Thymus (tissue), 11 donors: ENCODE measurements around the gene MAD1L1. TPM values are rescaled to one million over a fixed set of nuclear protein-coding genes. Genes with fewer than 3 reads are reported as not detected.

Source experiments
- DNase-seq, 9 donors: peaks; one replicate each; pipeline ENCODE4 v3.0.0-alpha.2; 2013; ENCODE audit warnings: low spot score in 9 of 9, low read depth in 6 of 9, missing footprints in 1 of 9
- H3K27ac ChIP-seq, 2 donors: one replicate each; pipeline ENCODE4 v1.5.1; 2013; ENCODE audit warnings: control low read depth in 1 of 2, low read depth in 1 of 2, low read length in 1 of 2, mild to moderate bottlenecking in 1 of 2, moderate library complexity in 1 of 2
- H3K27me3 ChIP-seq, 2 donors: one replicate each; pipeline ENCODE4 v1.5.1; 2013; ENCODE audit warnings: low read length in 1 of 2; ENCODE audit not compliant: control insufficient read depth in 2 of 2, insufficient read depth in 1 of 2
- H3K36me3 ChIP-seq, 2 donors: one replicate each; pipeline ENCODE4 v1.5.1; 2013; ENCODE audit warnings: low read length in 1 of 2, mild to moderate bottlenecking in 1 of 2, moderate library complexity in 1 of 2; ENCODE audit not compliant: control insufficient read depth in 2 of 2, insufficient read depth in 2 of 2
- H3K4me1 ChIP-seq, 2 donors: one replicate each; pipeline ENCODE4 v1.5.1; 2013; ENCODE audit warnings: low read length in 2 of 2; ENCODE audit not compliant: control insufficient read depth in 2 of 2, insufficient read depth in 2 of 2
- H3K4me3 ChIP-seq, 2 donors: one replicate each; pipeline ENCODE4 v1.5.1; 2013; ENCODE audit warnings: low read length in 2 of 2, control low read depth in 1 of 2, mild to moderate bottlenecking in 1 of 2
- H3K9me3 ChIP-seq, 2 donors: one replicate each; pipeline ENCODE4 v1.5.1; 2013; ENCODE audit warnings: low read length in 1 of 2, mild to moderate bottlenecking in 1 of 2; ENCODE audit not compliant: control insufficient read depth in 2 of 2, insufficient read depth in 1 of 2
- WGBS: extraction: QIAGEN DNeasy Blood & Tissue Kit; methylation state at CpG from one replicate; pipeline ENCODE4 v1.1.7; 2013; 5-methylcytosine and 5-hydroxymethylcytosine counted together
- polyA plus RNA-seq: library from polyadenylated mRNA; stranded (reverse); fragments of 200-250 nt; gene quantifications from one replicate; pipeline ENCODE4 v1.2.3, GENCODE V29; 2013
- total RNA-seq: library from RNA; stranded (reverse); fragments of 120-200 nt; gene quantifications from one replicate; pipeline ENCODE4 v1.2.4, GENCODE V29; 2013
- donor health status: healthy.

Gene MAD1L1
- total and polyA plus RNA-seq, 2 donors: 93.3 to 103 TPM

DNA sequence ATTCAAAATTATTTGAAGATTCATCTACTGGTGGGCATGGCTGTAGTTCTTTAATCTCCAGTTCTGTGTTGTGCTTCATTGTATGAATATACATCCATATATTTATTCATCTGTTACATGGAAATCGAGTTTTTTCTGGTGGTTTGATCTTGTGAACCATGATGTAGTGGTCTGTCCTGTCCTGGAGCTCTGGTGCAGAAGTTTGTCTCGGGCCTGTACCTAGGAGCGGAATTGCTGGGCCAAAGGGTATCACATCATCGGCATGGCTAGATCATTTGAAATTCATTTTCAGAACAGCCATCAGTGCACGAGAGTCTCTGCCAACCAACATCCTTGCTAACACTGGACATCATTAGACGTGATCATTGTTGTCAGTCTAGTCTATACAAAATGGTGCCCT is 455.6 kb downstream of the MAD1L1 start:
- Histone ChIP-seq H3K9me3 (peaks cover 1 to 8% of the 10 kb centered on the region in 2 donors), H3K27me3 (no peaks in the 10 kb centered on the region), H3K36me3 (no peaks in the 10 kb centered on the region), H3K4me1 (no peaks in the 10 kb centered on the region), H3K4me3 (no peak overlapping the region), H3K27ac (no peak overlapping the region)
- 87% methylated on average over 6 of the region's 6 CpGs for WGBS
- no peak for DNase-seq

DNA sequence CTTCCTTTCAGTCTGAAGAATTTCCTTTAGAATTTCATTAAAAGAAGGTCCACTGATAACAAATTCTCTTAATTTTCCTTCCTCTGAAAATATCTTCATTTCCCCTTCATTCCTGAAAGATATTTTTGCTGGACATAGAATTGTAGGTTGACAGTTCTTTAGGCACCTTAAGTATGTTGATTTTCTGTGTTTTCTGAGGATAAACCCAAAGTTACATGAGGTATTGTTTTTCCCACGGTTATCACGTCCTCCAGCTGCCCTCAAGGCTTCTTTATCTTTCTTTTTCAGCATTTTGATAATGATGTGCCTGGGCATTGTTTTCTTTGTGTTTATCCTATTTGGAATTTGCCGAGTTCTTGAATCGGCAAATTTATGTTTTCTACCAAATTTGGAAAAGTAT is 457.4 kb downstream of the MAD1L1 start:
- Histone ChIP-seq H3K4me3 (no peak overlapping the region), H3K36me3 (no peaks in the 10 kb centered on the region), H3K27ac (no peak overlapping the region), H3K27me3 (no peaks in the 10 kb centered on the region), H3K9me3 (peaks cover 1 to 8% of the 10 kb centered on the region in 2 donors), H3K4me1 (no peaks in the 10 kb centered on the region)
- DNase-seq: no peak
- 86% methylated on average over 4 of the region's 4 CpGs for WGBS

DNA sequence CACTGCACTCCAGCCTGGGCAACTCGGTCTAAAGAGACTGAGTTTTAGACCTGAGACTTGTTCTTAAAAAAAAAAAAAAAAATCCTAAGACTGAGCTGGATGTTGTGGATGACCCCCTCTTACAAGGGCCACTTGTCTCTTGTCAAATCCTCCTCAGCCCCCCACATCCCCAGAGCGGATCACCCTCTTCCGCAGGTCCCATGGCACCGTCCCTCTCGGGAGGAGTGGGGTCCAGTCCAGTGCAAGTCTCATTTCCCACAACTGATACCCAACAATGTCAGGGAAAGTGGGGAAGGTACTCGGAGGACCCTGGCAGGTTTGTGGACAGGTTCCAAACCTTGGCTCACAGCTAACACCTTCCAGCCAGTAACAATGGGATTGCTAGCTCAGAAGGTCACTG is 462.4 kb downstream of the MAD1L1 start:
- 98% methylated on average over 6 of the region's 6 CpGs for WGBS

DNA sequence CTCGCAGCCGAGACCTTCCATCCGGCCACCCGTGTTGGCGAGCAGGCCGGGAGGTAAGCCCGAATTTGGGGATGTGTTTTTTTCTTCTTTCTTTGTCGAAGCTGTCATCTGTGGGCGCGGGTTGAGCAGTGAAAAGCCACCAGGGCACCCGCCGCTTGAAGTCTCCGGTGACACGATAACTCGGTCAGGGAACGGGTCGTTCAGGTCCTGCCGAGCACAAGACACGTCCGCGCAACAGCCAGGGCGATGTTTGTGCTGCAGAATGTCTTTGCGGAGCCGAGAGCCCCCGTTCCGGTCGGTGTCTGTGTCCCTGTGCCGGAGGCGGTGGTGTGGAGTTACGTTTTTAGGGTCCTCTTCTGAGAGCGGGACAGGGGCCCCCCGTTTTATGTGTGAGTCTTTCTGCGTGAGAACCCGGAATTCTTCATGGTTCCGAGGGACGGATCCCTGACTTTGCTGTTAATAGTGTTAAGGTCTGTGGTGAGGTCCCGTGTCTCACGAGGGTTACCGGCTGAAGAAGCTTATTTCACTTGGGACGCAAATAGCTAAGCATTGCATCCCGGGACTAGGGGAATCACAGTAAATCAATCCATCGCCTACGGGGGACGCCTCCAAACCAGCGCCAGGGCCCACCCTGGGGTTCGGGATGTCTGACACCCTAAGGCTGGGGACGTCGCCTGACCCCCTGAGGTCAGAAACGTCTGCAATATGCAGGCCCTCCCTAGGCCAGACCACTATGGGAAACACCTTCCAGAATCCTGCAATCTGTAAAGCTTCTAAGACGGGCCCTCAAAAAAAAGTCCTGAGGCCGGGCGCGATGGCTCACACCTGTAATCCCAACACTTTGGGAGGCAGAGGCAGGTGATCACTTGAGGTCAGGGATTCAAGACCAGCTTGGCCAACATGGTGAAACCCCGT is 463.2 kb downstream of the MAD1L1 start:
- no peak for DNase-seq
- Histone ChIP-seq H3K36me3 (no peaks in the 10 kb centered on the region), H3K9me3 (peaks cover 0 to 11% of the 10 kb centered on the region in 2 donors), H3K4me3 (no peak overlapping the region), H3K27ac (no peak overlapping the region), H3K27me3 (no peaks in the 10 kb centered on the region), H3K4me1 (no peaks in the 10 kb centered on the region)
- 98% methylated on average over 54 of the region's 54 CpGs for WGBS

More for the DNA sequence above, 462.4 kb downstream of the MAD1L1 start:
- no peak overlapping the region for H3K27ac ChIP-seq
- H3K9me3 ChIP-seq: peaks cover 0 to 8% of the 10 kb centered on the region in 2 donors
- H3K4me1 ChIP-seq: no peaks in the 10 kb centered on the region
- H3K27me3 ChIP-seq: no peaks in the 10 kb centered on the region
- no peak for DNase-seq
- H3K4me3 ChIP-seq: no peak overlapping the region
- no peaks in the 10 kb centered on the region for H3K36me3 ChIP-seq

DNA sequence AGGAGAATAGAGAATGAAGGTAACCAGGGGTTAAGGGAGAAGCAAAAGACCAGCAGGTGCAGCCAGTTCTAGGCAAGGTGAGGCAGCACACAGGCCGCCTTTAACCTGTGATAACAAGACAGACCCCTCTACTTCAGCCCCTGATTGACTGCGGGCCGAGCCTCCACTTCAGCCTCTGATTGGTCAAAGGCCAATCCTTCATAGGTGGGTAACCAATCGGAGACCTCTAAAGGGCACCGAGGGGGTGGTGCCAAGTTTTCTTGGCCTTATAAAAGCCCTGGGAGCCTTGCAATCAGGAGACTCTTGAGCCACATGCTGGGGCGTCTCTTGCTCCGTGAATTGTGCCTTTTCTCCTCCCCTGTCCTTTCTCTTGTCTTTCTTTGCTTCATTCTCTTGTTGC is 463.9 kb downstream of the MAD1L1 start:
- H3K4me1 ChIP-seq: no peaks in the 10 kb centered on the region
- H3K4me3 ChIP-seq: no peak overlapping the region
- H3K9me3 ChIP-seq: peaks cover 0 to 18% of the 10 kb centered on the region in 2 donors
- no peak overlapping the region for H3K27ac ChIP-seq
- no peaks in the 10 kb centered on the region for H3K27me3 ChIP-seq
- DNase-seq: no peak
- 95% methylated on average over 7 of the region's 7 CpGs for WGBS
- no peaks in the 10 kb centered on the region for H3K36me3 ChIP-seq

DNA sequence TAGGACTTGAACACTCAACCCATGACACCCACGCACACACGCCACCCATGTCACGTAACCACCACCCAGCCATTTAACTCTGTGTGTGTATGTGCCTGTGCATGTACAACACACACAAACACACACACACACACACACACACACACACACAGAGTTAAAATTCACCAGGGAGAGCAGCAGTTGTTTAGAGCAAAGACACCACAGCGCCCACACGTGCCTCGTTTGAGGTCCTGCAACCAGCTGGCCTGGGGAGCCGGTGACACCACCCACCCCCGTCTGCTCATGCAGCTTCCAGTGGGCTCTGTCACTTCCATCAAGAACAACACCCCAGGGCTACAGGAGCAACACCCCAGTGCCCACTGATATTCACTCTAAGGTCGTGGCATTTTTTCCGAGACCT is 465.2 kb downstream of the MAD1L1 start:
- Histone ChIP-seq H3K27me3 (no peaks in the 10 kb centered on the region), H3K9me3 (peaks cover 3 to 31% of the 10 kb centered on the region in 2 donors), H3K4me3 (no peak overlapping the region), H3K36me3 (no peaks in the 10 kb centered on the region), H3K27ac (no peak overlapping the region), H3K4me1 (no peaks in the 10 kb centered on the region)
- WGBS: 68% methylated on average over 10 of the region's 10 CpGs
- no peak for DNase-seq

Other genes starting within 250 kb of the MAD1L1 start
- gene MRM2, start 9.3 kb upstream of the MAD1L1 start, total RNA-seq: 28.2 TPM
- gene MRM2, start 9.3 kb upstream of the MAD1L1 start, polyA plus RNA-seq: 24.6 TPM
- 105 TPM for gene NUDT1, start 9.3 kb upstream of the MAD1L1 start, total RNA-seq
- 37.5 TPM for gene NUDT1, start 9.3 kb upstream of the MAD1L1 start, polyA plus RNA-seq
- 10.4 TPM for gene SNX8, start 81.5 kb upstream of the MAD1L1 start, total RNA-seq
- gene SNX8, start 81.5 kb upstream of the MAD1L1 start, polyA plus RNA-seq: 25.9 TPM
- gene EIF3B, start 121.9 kb upstream of the MAD1L1 start, total RNA-seq: 115 TPM
- 86.0 TPM for gene EIF3B, start 121.9 kb upstream of the MAD1L1 start, polyA plus RNA-seq
- gene CHST12, start 170.7 kb upstream of the MAD1L1 start, total RNA-seq: 5.8 TPM
- 8.9 TPM for gene CHST12, start 170.7 kb upstream of the MAD1L1 start, polyA plus RNA-seq
- gene GRIFIN, start 243.5 kb upstream of the MAD1L1 start, total RNA-seq: not detected
- gene GRIFIN, start 243.5 kb upstream of the MAD1L1 start, polyA plus RNA-seq: not detected